ENCODE data around the gene GOLGA6L2.

DNA sequence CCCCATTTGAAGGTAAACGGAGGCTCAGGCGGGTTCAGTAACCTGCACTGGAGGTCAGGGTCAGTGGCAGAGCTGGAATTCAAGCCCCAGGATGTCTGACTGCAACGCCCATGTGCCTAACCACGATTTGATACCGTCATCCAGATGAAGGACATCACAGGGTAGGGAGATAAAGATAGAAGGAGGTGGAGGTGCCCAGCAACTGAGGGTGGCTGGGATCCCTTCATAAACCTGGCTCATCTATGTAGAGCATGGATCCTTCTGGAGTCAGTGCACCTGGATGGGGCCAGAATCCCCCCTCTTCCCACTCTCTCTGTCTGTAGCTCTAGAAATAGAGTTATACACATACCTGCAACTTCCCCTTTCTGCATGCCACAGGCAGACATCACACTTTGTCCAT, 51.2 kb downstream of the GOLGA6L2 start:
- TF ChIP-seq, protein P1, sequence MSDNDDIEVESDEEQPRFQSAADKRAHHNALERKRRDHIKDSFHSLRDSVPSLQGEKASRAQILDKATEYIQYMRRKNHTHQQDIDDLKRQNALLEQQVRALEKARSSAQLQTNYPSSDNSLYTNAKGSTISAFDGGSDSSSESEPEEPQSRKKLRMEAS (IDR thresholded peaks at IDR 0.05): no peak
- no peak for TF ChIP-seq EZH2 (IDR thresholded peaks at IDR 0.05; ENCODE audit: low read depth, low read length, severe bottlenecking)

All from H1 (cell line).